GM12874 (cell line): ENCODE results near the gene RAB27B.

Experiments
- CTCF ChIP-seq: IDR thresholded peaks from 2 replicates; pipeline ENCODE4 v1.5.1; 2011; ENCODE audit warnings: low read depth, mild to moderate bottlenecking, control low read depth, low read length, moderate library complexity; ENCODE audit not compliant: insufficient read depth

The RAB27B gene

DNA sequence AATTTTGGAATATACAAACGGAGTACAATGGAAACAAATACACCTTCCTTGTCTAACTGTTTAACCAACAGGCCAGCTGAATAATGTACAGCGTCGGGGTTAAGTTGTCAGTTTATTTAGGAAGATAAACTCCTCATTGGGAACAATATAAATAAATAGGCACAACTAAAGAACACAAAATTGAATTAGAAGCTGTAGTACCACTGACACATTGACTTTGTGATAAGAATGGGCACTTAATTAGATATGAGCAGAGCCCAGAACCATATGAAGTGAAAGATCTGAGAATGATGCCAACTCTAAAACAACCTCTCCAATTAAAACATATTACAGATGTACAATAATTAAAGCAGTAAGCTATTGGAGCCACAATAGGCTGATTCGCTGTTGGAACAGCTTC is 86.5 kb downstream of the RAB27B start:
- TF ChIP-seq CTCF: no peak

DNA sequence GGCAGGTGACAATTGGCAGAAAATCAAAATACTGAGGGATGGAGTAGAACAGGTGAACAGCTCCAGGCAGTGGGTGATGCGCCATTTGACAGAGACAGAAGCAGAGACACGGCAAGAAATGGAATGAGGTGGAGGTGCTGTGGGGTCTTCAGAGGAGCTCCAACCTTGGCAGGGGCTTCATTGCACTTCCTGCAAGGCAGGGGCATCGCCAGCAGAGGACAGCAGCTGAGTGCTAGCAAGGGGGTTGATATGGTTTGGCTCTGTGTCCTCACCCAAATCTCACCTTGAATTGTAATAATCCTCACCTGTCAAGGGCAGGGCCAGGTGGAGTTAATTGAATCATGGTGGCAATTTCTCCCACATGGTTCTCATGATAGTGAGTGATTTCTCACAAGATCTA is 88.2 kb downstream of the RAB27B start:
- 0 out of 2 replicates have a peak, but pooled peaks have one; percentile 18 for TF ChIP-seq CTCF

- no peak for TF ChIP-seq CTCF
These were observed 89.8 kb downstream of the RAB27B start for GRCh38 chr18:54918060-54918459.

DNA sequence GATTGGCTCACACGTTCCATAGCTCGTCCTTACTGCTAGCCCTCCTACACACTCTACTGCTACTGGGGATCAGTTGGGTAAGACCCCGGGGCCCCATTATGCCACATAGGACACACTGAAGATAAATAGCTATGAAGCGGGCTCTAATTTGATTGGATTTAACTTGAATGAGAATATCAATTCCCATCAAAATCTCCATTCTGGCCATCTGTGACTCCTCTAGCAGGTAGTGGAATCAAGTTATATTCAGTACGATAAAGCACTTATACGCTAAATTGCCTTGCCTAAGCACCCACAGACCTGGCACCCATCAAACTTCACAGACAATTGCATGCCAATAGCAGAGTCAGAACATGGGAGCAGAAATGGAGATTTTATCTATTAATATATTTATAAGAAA is 91.1 kb downstream of the RAB27B start:
- TF ChIP-seq CTCF: no peak

GRCh38 chr18:54923339-54923956 is 95.2 kb downstream of the RAB27B start:
- TF ChIP-seq CTCF: no peak

GRCh38 chr18:54924948-54925347 is 96.7 kb downstream of the RAB27B start:
- TF ChIP-seq CTCF: no peak

DNA sequence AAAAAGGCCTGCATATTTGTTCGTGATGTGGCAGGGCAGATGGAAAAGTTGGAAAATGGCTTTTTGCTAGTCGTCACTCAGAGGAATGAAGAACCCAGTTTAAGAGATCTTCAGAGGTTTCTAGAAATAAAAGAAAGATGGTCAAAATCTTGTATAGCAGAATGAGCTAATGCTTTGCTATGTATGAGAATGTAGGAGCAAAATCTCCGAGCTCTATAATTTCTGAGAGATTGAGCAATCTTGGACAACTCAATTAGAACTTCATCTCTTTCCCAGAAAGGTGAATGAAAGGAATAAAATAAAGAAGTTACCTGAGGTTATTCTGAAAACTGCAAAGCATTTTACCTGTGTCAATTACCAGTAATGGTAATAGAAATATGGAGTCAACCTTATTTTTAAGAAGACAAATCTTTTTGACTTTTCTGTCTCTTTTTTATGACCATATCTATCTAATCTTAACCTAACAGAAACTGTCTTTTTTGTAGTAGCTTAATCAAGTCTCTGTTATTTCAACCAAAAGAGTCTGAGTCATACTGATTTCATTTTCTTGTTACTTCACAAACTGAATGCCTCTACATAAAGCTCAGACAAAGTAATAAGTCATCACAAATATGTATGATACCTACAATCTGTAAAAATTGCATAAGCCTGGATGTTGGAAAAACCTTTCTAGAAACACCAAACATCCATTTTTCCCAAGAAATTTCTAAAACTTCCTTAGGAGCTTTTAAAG is 98.5 kb downstream of the RAB27B start:
- no peak for TF ChIP-seq CTCF
